Stimulated activated CD8-positive, alpha-beta memory T cell treated with anti-CD3 and anti-CD28 coated beads, Interleukin-12 subunit alpha, Interleukin-12 subunit beta, amount 100 ng/mL, for 1 hour (primary cell): ENCODE data around the gene ZNF808.
"Not testable (repeated sequence)": the region's sequence is repeated elsewhere in the genome, so short reads cannot be mapped to it uniquely, and the experiment has no call there.

ENCODE experiments used
- DNase-seq: peaks from one replicate; pipeline ENCODE4 v3.0.0-alpha.2; 2020; ENCODE audit warnings: low read depth

Gene ZNF808

GRCh38 chr19:52527134-52527955 lies at the start of gene ZNF808:
Gene ZNF808, plus strand, starts transcription at chr19:52527668. Its CDS starts 15,617 bp downstream, at chr19:52543285.
- peak; percentile 95 for DNase-seq

- DNase-seq, result not testable (repeated sequence)
These were observed 43.2 kb upstream of the ZNF808 start for GRCh38 chr19:52484111-52484743.

GRCh38 chr19:52485064-52485463 lies 42.4 kb upstream of the ZNF808 start:
- DNase-seq, result not testable (repeated sequence)

GRCh38 chr19:52485561-52486240 lies 41.8 kb upstream of the ZNF808 start:
- DNase-seq, result not testable (repeated sequence)

GRCh38 chr19:52492201-52492993 lies 35.1 kb upstream of the ZNF808 start:
- DNase-seq, result no peak

- DNase-seq, result no peak
These were observed 34.4 kb upstream of the ZNF808 start for GRCh38 chr19:52492994-52493470.

- no peak for DNase-seq
These were observed 33.0 kb upstream of the ZNF808 start for GRCh38 chr19:52494518-52494917.

GRCh38 chr19:52498571-52498970 lies 28.9 kb upstream of the ZNF808 start:
- no peak for DNase-seq

GRCh38 chr19:52500474-52500873 lies 27.0 kb upstream of the ZNF808 start:
- not testable (repeated sequence) for DNase-seq

- DNase-seq, result not testable (repeated sequence)
These were observed 26.5 kb upstream of the ZNF808 start for GRCh38 chr19:52500991-52501390.

GRCh38 chr19:52507266-52507665 lies 20.2 kb upstream of the ZNF808 start:
- no peak for DNase-seq

GRCh38 chr19:52516191-52516590 lies 11.3 kb upstream of the ZNF808 start:
- DNase-seq, result no peak

- DNase-seq, result no peak
These were observed 8.8 kb upstream of the ZNF808 start for GRCh38 chr19:52518646-52519045.

- DNase-seq, result not testable (repeated sequence)
These were observed 8.3 kb upstream of the ZNF808 start for GRCh38 chr19:52519175-52519574.

GRCh38 chr19:52520013-52520412 lies 7.5 kb upstream of the ZNF808 start:
- no peak for DNase-seq

GRCh38 chr19:52522551-52522950 lies 4.9 kb upstream of the ZNF808 start:
- DNase-seq, result no peak

GRCh38 chr19:52524086-52524485 lies 3.4 kb upstream of the ZNF808 start:
- no peak for DNase-seq

- no peak for DNase-seq
These were observed 486 bp downstream of the ZNF808 start for GRCh38 chr19:52527956-52528351.

- no peak for DNase-seq
These were observed 5.0 kb downstream of the ZNF808 start for GRCh38 chr19:52532480-52532879.

GRCh38 chr19:52533901-52534300 lies 6.4 kb downstream of the ZNF808 start:
- DNase-seq, result no peak

GRCh38 chr19:52535385-52535770 lies 7.9 kb downstream of the ZNF808 start:
- not testable (repeated sequence) for DNase-seq
